ENCODE data around the gene PSG1.
"Not testable (repeated sequence)": the region's sequence is repeated elsewhere in the genome, so short reads cannot be mapped to it uniquely, and the experiment has no call there.

GRCh38 chr19:42852821-42853220 is 26.7 kb downstream of the PSG1 start:
- TF ChIP-seq EZH2 (IDR thresholded peaks at IDR 0.05; ENCODE audit: insufficient read depth, poor library complexity, severe bottlenecking); EZH2phosphoT487 (IDR thresholded peaks at IDR 0.05; ENCODE audit: insufficient read depth, low read depth): not testable (repeated sequence)
